ENCODE data around the gene FAM168A.

The FAM168A gene

GRCh38 chr11:73597956-73598718 is at the start of gene FAM168A:
Gene FAM168A (minus strand): TSS chr11:73598112. CDS start chr11:73468474, 129,638 bp downstream.
- peak; percentile 48 for FAIRE-seq
- peak; percentile 90 for DNase-seq (ENCODE audit: insufficient read length, low spot score)
- TF ChIP-seq POLR2A (IDR thresholded peaks at IDR 0.05; ENCODE audit: low read depth, low read length), result peak; percentile 77

GRCh38 chr11:73647459-73648100 is 49.7 kb upstream of the FAM168A start:
- no peak for TF ChIP-seq POLR2A (IDR thresholded peaks at IDR 0.05; ENCODE audit: low read depth, low read length)
- FAIRE-seq (peak; percentile 36), DNase-seq (ENCODE audit: insufficient read length, low spot score) (peak; percentile 94)

- DNase-seq (ENCODE audit: insufficient read length, low spot score) (no peak), FAIRE-seq (no peak)
- no peak for TF ChIP-seq POLR2A (IDR thresholded peaks at IDR 0.05; ENCODE audit: low read depth, low read length)
Observed at GRCh38 chr11:73645972-73646631, 48.2 kb upstream of the FAM168A start, which contains the start of gene PLEKHB1. Gene PLEKHB1 (plus strand): TSS chr11:73646581. CDS start chr11:73646609, 28 bp downstream.

GRCh38 chr11:73645121-73645969 is 47.4 kb upstream of the FAM168A start:
- no peak for TF ChIP-seq POLR2A (IDR thresholded peaks at IDR 0.05; ENCODE audit: low read depth, low read length)
- no peak for FAIRE-seq
- DNase-seq (ENCODE audit: insufficient read length, low spot score), result no peak

- FAIRE-seq (no peak), DNase-seq (ENCODE audit: insufficient read length, low spot score) (no peak)
- no peak for TF ChIP-seq POLR2A (IDR thresholded peaks at IDR 0.05; ENCODE audit: low read depth, low read length)
Observed at GRCh38 chr11:73641668-73642067, 43.8 kb upstream of the FAM168A start.

GRCh38 chr11:73640592-73640991 is 42.7 kb upstream of the FAM168A start:
- FAIRE-seq (no peak), DNase-seq (ENCODE audit: insufficient read length, low spot score) (no peak)
- TF ChIP-seq POLR2A (IDR thresholded peaks at IDR 0.05; ENCODE audit: low read depth, low read length), result no peak

GRCh38 chr11:73637012-73637411 is 39.1 kb upstream of the FAM168A start:
- TF ChIP-seq POLR2A (IDR thresholded peaks at IDR 0.05; ENCODE audit: low read depth, low read length), result no peak
- DNase-seq (ENCODE audit: insufficient read length, low spot score) (no peak), FAIRE-seq (no peak)

- DNase-seq (ENCODE audit: insufficient read length, low spot score), result no peak
- no peak for TF ChIP-seq POLR2A (IDR thresholded peaks at IDR 0.05; ENCODE audit: low read depth, low read length)
- FAIRE-seq, result no peak
Observed at GRCh38 chr11:73636249-73636648, 38.3 kb upstream of the FAM168A start.

GRCh38 chr11:73635721-73636120 is 37.8 kb upstream of the FAM168A start:
- DNase-seq (ENCODE audit: insufficient read length, low spot score), result no peak
- TF ChIP-seq POLR2A (IDR thresholded peaks at IDR 0.05; ENCODE audit: low read depth, low read length), result no peak
- FAIRE-seq, result no peak

GRCh38 chr11:73633999-73634398 is 36.1 kb upstream of the FAM168A start:
- TF ChIP-seq POLR2A (IDR thresholded peaks at IDR 0.05; ENCODE audit: low read depth, low read length), result no peak
- no peak for FAIRE-seq
- no peak for DNase-seq (ENCODE audit: insufficient read length, low spot score)

GRCh38 chr11:73632996-73633395 is 35.1 kb upstream of the FAM168A start:
- no peak for FAIRE-seq
- no peak for DNase-seq (ENCODE audit: insufficient read length, low spot score)
- no peak for TF ChIP-seq POLR2A (IDR thresholded peaks at IDR 0.05; ENCODE audit: low read depth, low read length)

- TF ChIP-seq POLR2A (IDR thresholded peaks at IDR 0.05; ENCODE audit: low read depth, low read length), result no peak
- DNase-seq (ENCODE audit: insufficient read length, low spot score) (no peak), FAIRE-seq (no peak)
Observed at GRCh38 chr11:73629907-73630306, 32.0 kb upstream of the FAM168A start.

GRCh38 chr11:73625696-73626318 is 27.9 kb upstream of the FAM168A start:
- no peak for TF ChIP-seq POLR2A (IDR thresholded peaks at IDR 0.05; ENCODE audit: low read depth, low read length)
- DNase-seq (ENCODE audit: insufficient read length, low spot score), result peak; percentile 87
- FAIRE-seq, result no peak

Measured in H54 (cell line).